Motor neuron (in vitro differentiated cells): ENCODE results near the gene ITGA4. TPM values are rescaled to one million over a fixed set of nuclear protein-coding genes. Genes with fewer than 3 reads are reported as not detected.
A peak's percentile ranks its signal among the peaks of the same experiment; 100 is the strongest.

Experiments used
- ATAC-seq, 8 experiments: fragments of 200-7000 bp; cut with Tn5 transposase; replicated peaks in 6 of 8; 2 replicates each; pipeline ENCODE4 v1.8.0; 2021; ENCODE audit warnings: mild to moderate bottlenecking in 8 of 8, moderate library complexity in 8 of 8
- H3K27ac ChIP-seq, 2 donors: fragments of 250-450 bp; sonication (Bioruptor Pico); 2 replicates each; pipeline ENCODE4 v1.9.0; 2021; ENCODE audit warnings: antibody characterized with exemption in 2 of 2, mild to moderate bottlenecking in 2 of 2, moderate library complexity in 1 of 2
- H3K4me1 ChIP-seq, 2 donors: fragments of 250-450 bp; sonication (Bioruptor Pico); replicated peaks in 1 of 2; 2 replicates each; pipeline ENCODE4 v1.6.1; 2021; ENCODE audit warnings: antibody characterized with exemption in 2 of 2, mild to moderate bottlenecking in 2 of 2, moderate library complexity in 1 of 2
- H3K4me3 ChIP-seq, 5 donors: fragments of 250-450 bp; sonication (Bioruptor Pico); 2 replicates each; pipeline ENCODE4 v1.9.0; 2021; ENCODE audit warnings: antibody characterized with exemption in 5 of 5, mild to moderate bottlenecking in 5 of 5, moderate library complexity in 4 of 5
- WGBS, 10 experiments: fragments of 450-650 bp; shearing (Covaris generic); methylation state at CpG; one replicate each; pipeline ENCODE4 v1.0.0; 2022; 5-methylcytosine and 5-hydroxymethylcytosine counted together
- in situ Hi-C, 9 experiments: fragments of 400-800 bp; cut with MboI; loops; one replicate each; pipeline ENCODE4 v1.15.0; 2021; ENCODE audit warnings: low sequenced_read_pairs in 9 of 9, low pct_unique_long_range_greater_than_20kb in 2 of 9; ENCODE audit not compliant: unreplicated experiment in 9 of 9
- total RNA-seq, 8 experiments: library from RNA; unstranded; fragments of 300-600 nt; gene quantifications; 2 replicates each; pipeline versions ENCODE4 v1.2.3 to v1.2.4, GENCODE V29; 2022

The ITGA4 gene
- total RNA-seq, 8 experiments from 2014 or later, result 1.4 to 58.3 (median 8.4) TPM

DNA sequence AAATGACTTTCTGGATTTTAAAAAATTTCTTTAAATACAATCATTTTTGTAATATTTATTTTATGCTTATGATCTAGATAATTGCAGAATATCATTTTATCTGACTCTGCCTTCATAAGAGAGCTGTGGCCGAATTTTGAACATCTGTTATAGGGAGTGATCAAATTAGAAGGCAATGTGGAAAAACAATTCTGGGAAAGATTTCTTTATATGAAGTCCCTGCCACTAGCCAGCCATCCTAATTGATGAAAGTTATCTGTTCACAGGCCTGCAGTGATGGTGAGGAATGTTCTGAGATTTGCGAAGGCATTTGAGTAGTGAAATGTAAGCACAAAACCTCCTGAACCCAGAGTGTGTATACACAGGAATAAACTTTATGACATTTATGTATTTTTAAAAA, 79.5 kb downstream of the ITGA4 start:
- H3K4me1 ChIP-seq, result no peaks in the 10 kb centered on the region
- no peak for ATAC-seq
- 27 to 100% (median 96%) methylated on average over 1 to 2 of the region's 2 CpGs; no CpG with 5 or more reads in 2 of the 10 experiments for WGBS, 10 experiments
- in situ Hi-C loops, result no loop called here
- H3K4me3 ChIP-seq, result no peak overlapping the region
- no peak overlapping the region for H3K27ac ChIP-seq

DNA sequence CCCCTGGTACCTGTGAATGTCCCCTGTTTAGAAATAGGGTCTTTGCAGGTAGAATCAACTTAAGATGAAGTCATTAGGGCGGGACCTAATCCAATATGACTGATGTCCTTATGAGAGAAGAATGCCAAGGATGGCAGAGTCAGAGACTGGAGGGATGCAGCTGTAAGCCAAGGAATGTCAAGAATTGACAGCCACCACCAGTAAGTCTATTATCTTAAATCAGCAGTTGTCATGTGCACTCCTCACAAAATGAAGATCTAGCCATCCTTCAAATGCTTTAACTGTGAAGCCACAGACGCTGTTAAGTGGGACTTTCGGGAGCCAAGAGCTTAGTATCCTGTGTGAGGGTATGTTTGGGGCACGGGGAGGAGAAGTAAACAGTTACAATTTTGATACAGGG, 83.2 kb downstream of the ITGA4 start:
- no peak overlapping the region for H3K27ac ChIP-seq
- H3K4me1 ChIP-seq, result no peaks in the 10 kb centered on the region
- 67 to 100% (median 88%) methylated on average over 1 to 4 of the region's 4 CpGs; no CpG with 5 or more reads in 2 of the 10 experiments for WGBS, 10 experiments
- in situ Hi-C loops, result no loop called here
- H3K4me3 ChIP-seq, result no peak overlapping the region
- ATAC-seq, result no peak

DNA sequence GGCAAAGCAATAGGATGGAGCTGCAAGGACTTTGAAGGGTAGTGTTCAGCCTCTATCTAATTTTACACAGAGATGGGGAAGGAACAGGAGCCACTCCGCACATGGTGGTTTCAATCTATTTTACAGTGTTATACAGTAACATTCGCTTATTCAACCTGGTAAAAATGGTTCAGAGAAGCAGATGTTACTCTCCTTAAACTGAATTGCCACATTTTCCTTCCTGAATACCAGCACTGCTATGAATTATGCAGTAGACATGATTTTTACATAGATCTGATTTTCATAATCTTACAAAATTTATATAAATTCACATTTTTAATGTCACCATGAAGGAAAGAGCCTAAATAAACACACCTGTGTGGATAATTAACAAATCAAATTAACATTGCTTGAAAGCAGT, 85.0 kb downstream of the ITGA4 start:
- WGBS, 10 experiments, result 77 to 100% (median 100%) methylated on average over 1 to 2 of the region's 2 CpGs; no CpG with 5 or more reads in 5 of the 10 experiments
- ATAC-seq, result peak in 3 of 8 experiments; percentile 21 to 95 (median 28)
- Histone ChIP-seq H3K4me3 (no peak overlapping the region), H3K27ac (no peak overlapping the region), H3K4me1 (no peaks in the 10 kb centered on the region)
- in situ Hi-C loops, result no loop called here

DNA sequence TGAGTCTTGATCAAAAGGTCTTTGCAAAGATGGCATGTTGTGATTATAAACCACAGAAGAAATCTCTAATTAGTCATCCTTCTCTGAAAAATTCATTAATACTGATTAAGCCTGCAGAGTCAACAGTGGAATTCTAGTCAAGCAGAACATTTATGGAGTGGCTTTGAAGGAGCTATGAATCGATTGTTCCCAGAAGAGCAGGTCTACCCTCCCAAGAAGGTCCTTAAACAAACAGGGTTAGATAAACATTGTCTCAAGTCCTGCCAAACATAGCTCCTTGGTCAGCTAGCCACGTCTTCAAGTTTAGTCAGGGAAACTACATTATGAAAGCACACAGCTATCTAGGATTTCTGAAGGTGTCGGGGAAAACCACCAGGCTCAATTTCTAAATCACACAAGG, 88.9 kb downstream of the ITGA4 start:
- H3K27ac ChIP-seq, result no peak overlapping the region
- no peaks in the 10 kb centered on the region for H3K4me1 ChIP-seq
- 50 to 100% (median 77%) methylated on average over 1 to 3 of the region's 3 CpGs; no CpG with 5 or more reads in 2 of the 10 experiments for WGBS, 10 experiments
- no peak for ATAC-seq
- H3K4me3 ChIP-seq, result no peak overlapping the region
- in situ Hi-C loops, result no loop called here

DNA sequence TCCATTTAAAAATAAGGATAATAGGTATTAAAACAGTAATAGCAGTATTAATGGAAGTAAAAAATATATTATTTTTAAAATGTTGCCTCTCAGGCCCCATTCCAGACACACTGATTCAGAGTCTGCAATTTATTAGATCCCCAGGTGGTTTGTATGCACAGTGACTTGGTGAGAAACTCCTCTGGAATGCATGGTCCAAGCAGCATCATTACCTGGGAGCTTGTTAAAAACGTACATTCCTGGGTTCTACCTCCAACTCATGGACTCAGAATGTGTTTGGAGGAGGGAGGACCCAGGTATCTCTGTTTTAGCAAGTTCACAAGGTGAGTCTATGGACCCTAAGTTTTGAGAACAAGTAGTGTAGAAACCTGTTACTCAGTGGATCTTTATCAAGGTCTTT, 95.6 kb downstream of the ITGA4 start:
- no peak for ATAC-seq

DNA sequence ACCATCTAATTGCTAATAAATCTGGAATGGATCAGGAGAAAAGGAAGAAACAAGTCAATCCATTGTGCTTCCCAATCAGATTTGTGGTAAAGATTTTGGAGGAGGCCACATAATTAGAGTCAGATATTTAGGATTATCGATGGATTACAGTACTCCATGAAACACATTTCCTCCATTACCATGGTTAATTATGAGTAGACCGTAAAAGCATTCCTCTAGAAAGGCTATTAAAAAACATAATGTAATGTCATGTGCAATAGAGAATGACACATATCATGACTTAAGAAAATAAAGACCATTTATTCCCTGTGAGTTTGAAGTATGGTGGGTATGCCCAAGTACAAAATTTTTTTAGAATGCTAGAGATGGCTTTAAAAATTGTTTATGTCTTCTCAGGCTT, 96.1 kb downstream of the ITGA4 start:
- WGBS, 10 experiments, result 5 to 100% (median 84%) methylated on average over 1 to 2 of the region's 2 CpGs; no CpG with 5 or more reads in 2 of the 10 experiments
- Histone ChIP-seq H3K4me3 (no peak overlapping the region), H3K27ac (no peak overlapping the region), H3K4me1 (peaks cover 0 to 8% of the 10 kb centered on the region in 2 donors)
- in situ Hi-C loops, result no loop called here
- no peak for ATAC-seq

More for the DNA sequence above, 95.6 kb downstream of the ITGA4 start:
- Histone ChIP-seq H3K4me1 (peaks cover 0 to 8% of the 10 kb centered on the region in 2 donors), H3K4me3 (no peak overlapping the region), H3K27ac (no peak overlapping the region)
- in situ Hi-C loops, result no loop called here
- WGBS, 10 experiments, result 80 to 100% (median 93%) methylated on average over 1 of the region's 1 CpG; no CpG with 5 or more reads in 6 of the 10 experiments

DNA sequence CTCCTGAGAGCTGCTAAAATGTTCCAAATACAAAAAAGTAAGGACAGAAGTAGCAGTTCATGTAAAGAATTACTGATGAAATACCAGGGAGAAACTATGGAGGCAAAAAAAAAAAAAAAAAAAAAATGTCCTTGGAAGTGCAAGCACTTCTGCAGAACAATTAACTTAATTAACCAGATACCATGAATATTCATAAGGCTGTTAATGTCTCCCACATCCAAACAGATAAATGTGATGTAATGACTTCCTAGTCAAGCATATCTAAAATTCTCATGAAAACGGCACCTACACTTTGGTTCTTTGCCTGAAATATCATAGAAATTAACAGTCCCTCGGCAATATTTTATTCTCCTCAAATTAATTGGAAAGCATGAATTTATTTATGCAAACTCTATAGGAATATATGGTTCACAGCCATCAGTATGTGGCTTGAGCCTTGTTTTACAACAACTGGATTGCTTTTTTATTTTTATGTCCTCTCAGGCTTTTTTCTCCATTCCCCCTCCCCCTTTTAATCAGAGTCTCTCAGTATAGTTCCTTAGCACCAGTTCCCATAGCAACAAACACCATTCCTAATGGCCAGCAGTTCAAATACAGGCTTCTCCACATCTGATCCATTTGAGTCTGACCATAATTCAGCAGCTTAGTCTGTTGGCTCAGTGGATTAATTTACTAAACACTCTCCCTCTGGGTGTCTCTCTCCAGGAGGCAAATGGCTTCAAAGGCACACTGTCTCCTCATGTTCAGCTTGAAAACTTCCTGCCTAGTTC, 97.1 kb downstream of the ITGA4 start:
- 33 to 85% (median 81%) methylated on average over 1 to 2 of the region's 2 CpGs; no CpG with 5 or more reads in 4 of the 10 experiments for WGBS, 10 experiments

DNA sequence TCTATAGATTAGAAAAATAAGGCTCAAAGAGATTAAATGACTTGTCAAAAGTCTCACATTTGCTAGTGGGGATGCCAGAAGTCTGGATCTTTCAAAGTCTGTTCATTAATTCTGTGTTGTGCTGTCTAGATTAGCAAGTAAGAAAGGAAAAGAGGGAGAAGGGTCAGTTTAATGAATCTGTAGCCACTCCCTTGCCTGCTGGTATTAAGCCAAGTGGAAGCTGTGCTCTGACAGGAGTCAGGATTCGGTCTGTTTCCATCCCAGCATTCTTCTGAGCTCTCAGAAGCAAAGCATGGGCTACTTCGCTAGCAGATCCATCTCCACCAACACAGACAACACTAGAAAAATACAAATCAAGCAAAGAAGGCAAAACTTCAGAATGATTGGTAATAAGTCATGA, 101.2 kb downstream of the ITGA4 start:
- no peak overlapping the region for H3K27ac ChIP-seq
- in situ Hi-C loops, result no loop called here
- H3K4me3 ChIP-seq, result no peak overlapping the region
- peak in 2 of 8 experiments; percentile 62 to 74 for ATAC-seq
- peaks cover 0 to 8% of the 10 kb centered on the region in 2 donors for H3K4me1 ChIP-seq
- 73 to 100% (median 85%) methylated on average over 1 to 2 of the region's 2 CpGs; no CpG with 5 or more reads in 2 of the 10 experiments for WGBS, 10 experiments

More for the DNA sequence above, 97.1 kb downstream of the ITGA4 start:
- in situ Hi-C loops, result no loop called here
- no peak overlapping the region for H3K4me3 ChIP-seq
- no peak overlapping the region for H3K27ac ChIP-seq
- ATAC-seq, result peak in 5 of 8 experiments; percentile 57 to 86 (median 74)
- H3K4me1 ChIP-seq, result peaks cover 0 to 8% of the 10 kb centered on the region in 2 donors

DNA sequence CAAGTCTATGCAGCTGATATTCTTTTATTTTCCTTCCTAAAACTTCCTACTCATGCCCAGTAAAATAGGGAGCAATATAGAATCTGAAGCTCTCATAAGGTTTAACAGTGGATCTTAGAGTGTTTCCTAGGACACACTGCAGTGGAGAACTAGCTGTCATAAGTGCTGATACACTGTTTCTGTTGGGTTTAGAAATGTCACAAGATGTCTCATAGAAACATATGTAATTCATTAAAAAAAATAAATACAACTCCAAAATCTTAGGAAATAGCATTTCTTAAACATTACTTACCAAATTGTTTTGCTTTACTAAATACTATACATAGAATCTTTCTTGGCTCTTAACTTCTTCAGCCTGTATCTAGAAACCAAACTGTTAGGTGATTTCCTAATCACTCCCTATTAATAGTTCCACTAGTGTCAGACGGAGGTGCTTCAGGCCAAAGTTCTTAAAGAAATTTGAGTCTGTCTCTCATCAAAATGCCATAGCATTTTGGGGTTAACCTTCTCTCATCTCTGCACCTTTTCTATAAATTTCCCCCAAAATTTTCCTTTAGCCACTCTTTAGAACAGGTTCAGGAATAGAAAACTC, 106.0 kb downstream of the ITGA4 start:
- no peak overlapping the region for H3K4me3 ChIP-seq
- H3K4me1 ChIP-seq, result peaks cover 0 to 8% of the 10 kb centered on the region in 2 donors
- H3K27ac ChIP-seq, result no peak overlapping the region
- in situ Hi-C loops, result no loop called here
- ATAC-seq, result no peak
- 63 to 100% (median 95%) methylated on average over 1 of the region's 1 CpG; no CpG with 5 or more reads in 2 of the 10 experiments for WGBS, 10 experiments

DNA sequence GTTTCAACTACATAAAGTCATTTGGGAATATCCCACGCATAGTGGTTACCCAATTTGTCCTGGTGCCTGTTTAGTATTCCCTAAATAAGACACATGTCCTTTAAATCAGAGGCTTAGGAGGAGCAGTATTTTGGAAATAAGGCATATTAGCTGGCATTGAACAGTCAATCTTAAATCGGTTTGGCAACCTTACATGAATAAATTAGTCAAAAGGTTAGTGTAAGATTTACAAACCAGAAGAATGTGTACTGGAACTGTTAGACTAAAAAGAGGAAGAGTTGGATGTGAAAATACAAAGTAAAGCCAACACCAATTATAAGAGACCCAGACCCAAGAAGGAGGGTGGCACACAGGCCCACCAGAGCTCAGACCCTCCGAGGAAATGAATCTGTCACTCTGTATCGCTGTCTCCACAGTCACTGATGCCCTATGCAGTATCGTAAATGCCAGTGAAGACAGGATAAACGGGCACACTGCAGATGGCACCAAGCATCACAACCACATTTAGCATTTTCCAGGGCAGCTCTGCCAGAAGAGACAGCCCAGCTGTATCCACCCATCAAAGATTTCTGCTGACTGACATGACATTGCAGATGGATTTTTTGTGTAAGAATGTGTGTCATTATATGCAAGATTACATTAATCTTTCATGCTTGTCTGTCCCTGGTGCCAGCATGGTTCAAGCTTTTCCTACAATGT, 109.3 kb downstream of the ITGA4 start:
- H3K4me1 ChIP-seq, result peaks cover 0 to 8% of the 10 kb centered on the region in 2 donors
- no peak overlapping the region for H3K27ac ChIP-seq
- H3K4me3 ChIP-seq, result no peak overlapping the region
- ATAC-seq, result peak in 3 of 8 experiments; percentile 77 to 83 (median 80)
- in situ Hi-C loops, result no loop called here
- 0 to 100% (median 82%) methylated on average over 1 to 6 of the region's 6 CpGs; no CpG with 5 or more reads in 1 of the 10 experiments for WGBS, 10 experiments

DNA sequence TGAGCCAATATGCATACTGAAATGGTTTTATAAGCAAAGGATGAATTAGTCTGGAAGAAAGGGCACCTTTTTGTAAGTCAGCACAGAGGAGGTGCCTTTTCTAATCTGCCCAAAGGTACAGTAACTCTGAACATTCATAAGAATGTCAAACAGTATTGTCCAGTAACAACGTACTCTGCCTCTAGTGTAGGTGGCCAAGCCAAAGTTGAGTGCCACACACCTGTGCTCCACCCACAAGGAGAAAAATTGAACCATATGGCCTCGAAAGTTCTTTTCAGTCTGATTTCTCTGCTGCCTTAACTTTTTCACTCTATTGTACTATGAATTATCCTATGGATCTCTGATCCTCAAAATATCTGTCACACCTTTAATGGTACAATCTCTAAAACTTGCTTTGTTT, 112.9 kb downstream of the ITGA4 start:
- WGBS, 10 experiments, result 83 to 100% (median 90%) methylated on average over 1 to 2 of the region's 2 CpGs; no CpG with 5 or more reads in 2 of the 10 experiments
- Histone ChIP-seq H3K4me1 (peaks cover 0 to 18% of the 10 kb centered on the region in 2 donors), H3K27ac (no peak overlapping the region), H3K4me3 (no peak overlapping the region)
- ATAC-seq, result no peak
- in situ Hi-C loops, result loop anchor here in 1 of 9 experiments (10.0 kb wide), 1 partner anchor 145 kb away; no protein-coding TSS in a partner anchor

DNA sequence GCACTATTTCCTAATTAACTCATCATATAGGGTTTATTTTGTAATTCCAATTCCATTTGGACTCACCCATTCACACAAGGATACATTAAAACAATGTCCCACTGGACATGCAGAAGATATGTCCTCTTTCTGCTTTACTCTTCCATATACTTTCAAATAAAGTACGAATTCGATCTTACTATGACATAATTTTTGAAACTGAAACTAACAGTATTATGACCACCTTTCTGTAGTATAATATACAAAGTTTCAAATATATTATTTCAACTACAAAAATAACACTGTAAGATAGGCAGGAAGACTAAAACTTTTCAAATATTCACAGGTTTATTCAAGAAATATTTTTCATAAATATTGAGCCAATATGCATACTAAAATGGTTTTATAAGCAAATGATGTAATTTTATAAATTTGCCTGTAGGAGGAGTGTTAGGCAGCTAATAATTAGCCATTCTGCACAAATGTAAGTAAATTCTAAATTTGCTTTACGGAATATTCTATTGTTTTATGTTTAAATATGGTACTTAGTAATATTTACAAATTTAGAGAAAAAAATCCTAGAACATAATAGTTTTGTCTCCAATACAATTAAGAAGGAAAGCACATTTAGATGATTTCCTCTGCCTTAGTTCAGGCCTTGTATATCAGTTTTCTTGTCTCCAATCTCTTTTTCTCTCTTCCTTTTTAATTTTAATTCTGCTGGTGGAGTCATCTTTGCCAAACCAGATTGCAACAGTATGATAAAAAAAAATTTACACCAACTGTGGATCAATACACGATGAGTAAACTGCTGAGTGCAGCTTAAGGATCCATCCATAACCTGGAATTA, 113.9 kb downstream of the ITGA4 start:
- WGBS, 10 experiments, result 0 to 100% (median 81%) methylated on average over 1 to 4 of the region's 4 CpGs
- in situ Hi-C loops, result loop anchor here in 1 of 9 experiments (10.0 kb wide), 1 partner anchor 144 kb away; no protein-coding TSS in a partner anchor
- Histone ChIP-seq H3K4me3 (no peak overlapping the region), H3K27ac (no peak overlapping the region), H3K4me1 (peaks cover 0 to 21% of the 10 kb centered on the region in 2 donors)
- no peak for ATAC-seq
